ENCODE data around the gene GPD1L.

- TF ChIP-seq CTCF (conservative IDR thresholded peaks at IDR 0.05 in 1 of 2, IDR thresholded peaks at IDR 0.05 in 1 of 2; ENCODE audit: extremely low read depth in 1 of 2, insufficient read depth in 1 of 2, low read depth in 1 of 2, low read length in 2 of 2) (no peak), EZH2 (IDR thresholded peaks at IDR 0.05; ENCODE audit: borderline replicate concordance, low read length) (no peak)
Measured at GRCh38 chr3:32098528-32098927, 7.9 kb upstream of the GPD1L start.

All from mammary epithelial cell (primary cell).